ENCODE results near the gene TEAD1. TPM values are rescaled to one million over a fixed set of nuclear protein-coding genes. Genes with fewer than 3 reads are reported as not detected.

The TEAD1 gene
- total and polyA plus RNA-seq, 2 experiments from 2014 or later, result 24.5 to 103 TPM

DNA sequence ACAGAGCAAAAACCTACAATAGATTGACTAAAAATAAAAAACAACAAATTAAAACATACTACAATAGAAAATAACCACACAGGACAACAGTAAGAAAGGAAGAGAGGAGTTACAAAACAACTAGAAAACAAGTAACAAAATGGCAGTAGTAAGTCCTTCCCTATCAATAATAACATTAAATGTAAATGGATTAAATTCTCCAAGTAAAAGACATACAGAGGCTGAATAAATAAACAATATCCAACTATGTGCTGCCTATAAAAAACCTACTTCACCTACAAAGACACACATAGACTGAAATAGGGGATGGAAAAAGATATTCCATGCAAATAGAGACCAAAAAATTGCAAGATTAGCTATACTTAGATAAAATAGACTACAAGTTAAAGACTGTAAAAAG, 277.9 kb downstream of the TEAD1 start:
- DNase-seq (ENCODE audit: low spot score) (no peak), ATAC-seq (no peak)
- no peak overlapping the region for H3K4me3 Mint-ChIP-seq
- H3K36me3 ChIP-seq (ENCODE audit: insufficient read depth), result no peaks in the 10 kb centered on the region
- no peaks in the 10 kb centered on the region for H3K79me2 ChIP-seq (replicated peaks; ENCODE audit: insufficient read depth)
- H3K4me2 ChIP-seq, result no peak overlapping the region
- H3K27me3 Mint-ChIP-seq (ENCODE audit: insufficient read depth, low read depth, poor library complexity), result no peaks in the 10 kb centered on the region
- H3F3A ChIP-seq (replicated peaks; ENCODE audit: low read depth), result no peaks in the 10 kb centered on the region
- no peak overlapping the region for H2AFZ ChIP-seq
- H3K4me1 Mint-ChIP-seq, result peaks cover 5% of the 10 kb centered on the region
- H3K36me3 Mint-ChIP-seq (ENCODE audit: low read depth), result peaks cover 13% of the 10 kb centered on the region; the same call in 2 of the 3 replicates
- H3K27ac Mint-ChIP-seq, result no peak overlapping the region
- H3K27ac ChIP-seq (ENCODE audit: low read depth), result no peak overlapping the region
- no peak overlapping the region for H3K4me3 ChIP-seq
- TF ChIP-seq, protein P1, sequence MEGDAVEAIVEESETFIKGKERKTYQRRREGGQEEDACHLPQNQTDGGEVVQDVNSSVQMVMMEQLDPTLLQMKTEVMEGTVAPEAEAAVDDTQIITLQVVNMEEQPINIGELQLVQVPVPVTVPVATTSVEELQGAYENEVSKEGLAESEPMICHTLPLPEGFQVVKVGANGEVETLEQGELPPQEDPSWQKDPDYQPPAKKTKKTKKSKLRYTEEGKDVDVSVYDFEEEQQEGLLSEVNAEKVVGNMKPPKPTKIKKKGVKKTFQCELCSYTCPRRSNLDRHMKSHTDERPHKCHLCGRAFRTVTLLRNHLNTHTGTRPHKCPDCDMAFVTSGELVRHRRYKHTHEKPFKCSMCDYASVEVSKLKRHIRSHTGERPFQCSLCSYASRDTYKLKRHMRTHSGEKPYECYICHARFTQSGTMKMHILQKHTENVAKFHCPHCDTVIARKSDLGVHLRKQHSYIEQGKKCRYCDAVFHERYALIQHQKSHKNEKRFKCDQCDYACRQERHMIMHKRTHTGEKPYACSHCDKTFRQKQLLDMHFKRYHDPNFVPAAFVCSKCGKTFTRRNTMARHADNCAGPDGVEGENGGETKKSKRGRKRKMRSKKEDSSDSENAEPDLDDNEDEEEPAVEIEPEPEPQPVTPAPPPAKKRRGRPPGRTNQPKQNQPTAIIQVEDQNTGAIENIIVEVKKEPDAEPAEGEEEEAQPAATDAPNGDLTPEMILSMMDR (conservative IDR thresholded peaks at IDR 0.05; ENCODE audit: low read depth in 2 of 2), result no peak
- TF ChIP-seq EZH2phosphoT487 (IDR thresholded peaks at IDR 0.05; ENCODE audit: unreplicated experiment) (no peak), POLR2AphosphoS5 (IDR thresholded peaks at IDR 0.05; ENCODE audit: low read depth) (no peak), NANOG (IDR thresholded peaks at IDR 0.05; ENCODE audit: borderline replicate concordance) (no peak), JUNB (IDR thresholded peaks at IDR 0.05; ENCODE audit: unreplicated experiment) (no peak), ZNF331 (CRISPR knock-in tag; IDR thresholded peaks at IDR 0.05; ENCODE audit: low read depth) (no peak), ZNF114 (CRISPR knock-in tag; IDR thresholded peaks at IDR 0.05) (no peak), EZH2 (IDR thresholded peaks at IDR 0.05; ENCODE audit: low read depth, unreplicated experiment) (no peak), STAT1 (IDR thresholded peaks at IDR 0.05; ENCODE audit: unreplicated experiment) (no peak), CREB1 (CRISPR knock-in tag; IDR thresholded peaks at IDR 0.05; ENCODE audit: low read depth) (no peak)
- no peaks in the 10 kb centered on the region for H4K20me1 ChIP-seq (replicated peaks; ENCODE audit: insufficient read depth)
- H3K9me3 Mint-ChIP-seq, result peaks cover 28% of the 10 kb centered on the region; the same call in 2 of the 3 replicates
- H3K27me3 ChIP-seq (ENCODE audit: insufficient read depth), result no peaks in the 10 kb centered on the region
- H3K9me2 ChIP-seq (ENCODE audit: insufficient read depth), result 0 out of 2 replicates have a peak, but pooled peaks cover 8% of the 10 kb centered on the region
- no peaks in the 10 kb centered on the region for H3K4me1 ChIP-seq (ENCODE audit: insufficient read depth)

DNA sequence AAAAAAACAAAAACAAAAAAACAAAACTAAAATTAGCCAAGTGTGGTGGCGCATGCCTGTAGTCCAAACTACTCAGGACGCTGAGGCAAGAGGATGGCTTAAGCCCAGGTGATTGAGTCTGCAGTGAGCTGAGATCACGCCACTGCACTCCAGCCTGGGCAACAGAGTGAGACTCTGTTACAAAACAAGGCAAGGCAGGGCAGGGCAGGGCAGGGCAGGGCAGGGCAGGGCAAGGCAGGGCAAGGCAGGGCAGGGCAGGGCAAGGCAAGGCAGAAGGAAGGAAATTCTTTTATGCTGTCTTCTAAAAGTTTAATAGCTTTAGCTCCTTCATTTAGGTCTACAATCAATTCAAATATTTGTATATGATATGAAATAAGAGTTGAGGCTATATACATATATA, 284.8 kb downstream of the TEAD1 start:
- Histone ChIP-seq H2AFZ (no peak overlapping the region), H3K27me3 (ENCODE audit: insufficient read depth) (no peaks in the 10 kb centered on the region), H3K4me1 (ENCODE audit: insufficient read depth) (no peaks in the 10 kb centered on the region), H3K4me2 (no peak overlapping the region), H3K9me2 (ENCODE audit: insufficient read depth) (no peaks in the 10 kb centered on the region), H4K20me1 (replicated peaks; ENCODE audit: insufficient read depth) (no peaks in the 10 kb centered on the region), H3K79me2 (replicated peaks; ENCODE audit: insufficient read depth) (no peaks in the 10 kb centered on the region), H3K4me3 (no peak overlapping the region), H3K36me3 (ENCODE audit: insufficient read depth) (no peaks in the 10 kb centered on the region), H3K27ac (ENCODE audit: low read depth) (no peak overlapping the region), H3F3A (replicated peaks; ENCODE audit: low read depth) (no peaks in the 10 kb centered on the region)
- H3K27ac Mint-ChIP-seq, result no peak overlapping the region
- peaks cover 5% of the 10 kb centered on the region; the same call in 1 of the 3 replicates for H3K9me3 Mint-ChIP-seq
- ATAC-seq (no peak), DNase-seq (ENCODE audit: low spot score) (no peak)
- peaks cover 2% of the 10 kb centered on the region for H3K27me3 Mint-ChIP-seq (ENCODE audit: insufficient read depth, low read depth, poor library complexity)
- no peaks in the 10 kb centered on the region for H3K36me3 Mint-ChIP-seq (ENCODE audit: low read depth)
- no peak overlapping the region for H3K4me3 Mint-ChIP-seq
- no peaks in the 10 kb centered on the region; the same call in 2 of the 3 replicates for H3K4me1 Mint-ChIP-seq
- TF ChIP-seq EZH2phosphoT487 (IDR thresholded peaks at IDR 0.05; ENCODE audit: unreplicated experiment), result no peak
- no peak for TF ChIP-seq EZH2 (IDR thresholded peaks at IDR 0.05; ENCODE audit: low read depth, unreplicated experiment)
- no peak for TF ChIP-seq JUNB (IDR thresholded peaks at IDR 0.05; ENCODE audit: unreplicated experiment)
- TF ChIP-seq, protein P2, sequence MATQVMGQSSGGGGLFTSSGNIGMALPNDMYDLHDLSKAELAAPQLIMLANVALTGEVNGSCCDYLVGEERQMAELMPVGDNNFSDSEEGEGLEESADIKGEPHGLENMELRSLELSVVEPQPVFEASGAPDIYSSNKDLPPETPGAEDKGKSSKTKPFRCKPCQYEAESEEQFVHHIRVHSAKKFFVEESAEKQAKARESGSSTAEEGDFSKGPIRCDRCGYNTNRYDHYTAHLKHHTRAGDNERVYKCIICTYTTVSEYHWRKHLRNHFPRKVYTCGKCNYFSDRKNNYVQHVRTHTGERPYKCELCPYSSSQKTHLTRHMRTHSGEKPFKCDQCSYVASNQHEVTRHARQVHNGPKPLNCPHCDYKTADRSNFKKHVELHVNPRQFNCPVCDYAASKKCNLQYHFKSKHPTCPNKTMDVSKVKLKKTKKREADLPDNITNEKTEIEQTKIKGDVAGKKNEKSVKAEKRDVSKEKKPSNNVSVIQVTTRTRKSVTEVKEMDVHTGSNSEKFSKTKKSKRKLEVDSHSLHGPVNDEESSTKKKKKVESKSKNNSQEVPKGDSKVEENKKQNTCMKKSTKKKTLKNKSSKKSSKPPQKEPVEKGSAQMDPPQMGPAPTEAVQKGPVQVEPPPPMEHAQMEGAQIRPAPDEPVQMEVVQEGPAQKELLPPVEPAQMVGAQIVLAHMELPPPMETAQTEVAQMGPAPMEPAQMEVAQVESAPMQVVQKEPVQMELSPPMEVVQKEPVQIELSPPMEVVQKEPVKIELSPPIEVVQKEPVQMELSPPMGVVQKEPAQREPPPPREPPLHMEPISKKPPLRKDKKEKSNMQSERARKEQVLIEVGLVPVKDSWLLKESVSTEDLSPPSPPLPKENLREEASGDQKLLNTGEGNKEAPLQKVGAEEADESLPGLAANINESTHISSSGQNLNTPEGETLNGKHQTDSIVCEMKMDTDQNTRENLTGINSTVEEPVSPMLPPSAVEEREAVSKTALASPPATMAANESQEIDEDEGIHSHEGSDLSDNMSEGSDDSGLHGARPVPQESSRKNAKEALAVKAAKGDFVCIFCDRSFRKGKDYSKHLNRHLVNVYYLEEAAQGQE (IDR thresholded peaks at IDR 0.05; ENCODE audit: unreplicated experiment), result no peak
- TF ChIP-seq, protein P3, sequence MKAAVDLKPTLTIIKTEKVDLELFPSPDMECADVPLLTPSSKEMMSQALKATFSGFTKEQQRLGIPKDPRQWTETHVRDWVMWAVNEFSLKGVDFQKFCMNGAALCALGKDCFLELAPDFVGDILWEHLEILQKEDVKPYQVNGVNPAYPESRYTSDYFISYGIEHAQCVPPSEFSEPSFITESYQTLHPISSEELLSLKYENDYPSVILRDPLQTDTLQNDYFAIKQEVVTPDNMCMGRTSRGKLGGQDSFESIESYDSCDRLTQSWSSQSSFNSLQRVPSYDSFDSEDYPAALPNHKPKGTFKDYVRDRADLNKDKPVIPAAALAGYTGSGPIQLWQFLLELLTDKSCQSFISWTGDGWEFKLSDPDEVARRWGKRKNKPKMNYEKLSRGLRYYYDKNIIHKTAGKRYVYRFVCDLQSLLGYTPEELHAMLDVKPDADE (IDR thresholded peaks at IDR 0.05), result no peak
